ENCODE results near the gene GNL2.
"Not testable (repeated sequence)": the region's sequence is repeated elsewhere in the genome, so short reads cannot be mapped to it uniquely, and the experiment has no call there.

GNL2 gene

DNA sequence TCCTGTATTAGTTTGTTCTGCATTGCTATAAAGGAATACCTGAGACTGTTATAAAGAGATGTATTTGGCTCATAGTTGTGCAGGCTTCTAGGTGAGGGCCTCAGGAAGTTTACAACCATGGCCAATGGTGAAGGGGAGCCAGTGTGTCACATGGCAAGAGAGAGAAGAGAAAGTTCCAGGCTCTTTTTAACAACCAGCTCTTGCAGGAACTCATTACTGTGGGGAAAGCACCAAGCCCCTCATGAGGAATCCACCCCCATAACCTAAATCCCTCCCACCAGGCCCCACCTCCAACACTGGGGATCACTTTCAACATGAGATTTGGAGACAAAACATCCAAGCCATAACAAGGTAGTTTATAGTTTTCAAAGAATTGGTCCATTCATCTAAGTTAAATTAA is 76.1 kb downstream of the GNL2 start:
- intact Hi-C loops (cut with DNase I; ENCODE audit: low total_unique reads), result loop anchor here (10.0 kb wide), 1 partner anchor 75 kb away; the partner anchor contains the start of gene GNL2
- Histone ChIP-seq H3K27me3 (no peaks in the 10 kb centered on the region), H3K9me3 (no peaks in the 10 kb centered on the region), H3K4me1 (peaks cover 0 to 6% (median 5%) of the 10 kb centered on the region in 4 donors), H3K27ac (no peak overlapping the region), H3K36me3 (no peaks in the 10 kb centered on the region), H3K4me3 (no peak overlapping the region)
- TF ChIP-seq, protein P1, sequence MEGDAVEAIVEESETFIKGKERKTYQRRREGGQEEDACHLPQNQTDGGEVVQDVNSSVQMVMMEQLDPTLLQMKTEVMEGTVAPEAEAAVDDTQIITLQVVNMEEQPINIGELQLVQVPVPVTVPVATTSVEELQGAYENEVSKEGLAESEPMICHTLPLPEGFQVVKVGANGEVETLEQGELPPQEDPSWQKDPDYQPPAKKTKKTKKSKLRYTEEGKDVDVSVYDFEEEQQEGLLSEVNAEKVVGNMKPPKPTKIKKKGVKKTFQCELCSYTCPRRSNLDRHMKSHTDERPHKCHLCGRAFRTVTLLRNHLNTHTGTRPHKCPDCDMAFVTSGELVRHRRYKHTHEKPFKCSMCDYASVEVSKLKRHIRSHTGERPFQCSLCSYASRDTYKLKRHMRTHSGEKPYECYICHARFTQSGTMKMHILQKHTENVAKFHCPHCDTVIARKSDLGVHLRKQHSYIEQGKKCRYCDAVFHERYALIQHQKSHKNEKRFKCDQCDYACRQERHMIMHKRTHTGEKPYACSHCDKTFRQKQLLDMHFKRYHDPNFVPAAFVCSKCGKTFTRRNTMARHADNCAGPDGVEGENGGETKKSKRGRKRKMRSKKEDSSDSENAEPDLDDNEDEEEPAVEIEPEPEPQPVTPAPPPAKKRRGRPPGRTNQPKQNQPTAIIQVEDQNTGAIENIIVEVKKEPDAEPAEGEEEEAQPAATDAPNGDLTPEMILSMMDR (IDR thresholded peaks at IDR 0.05), result no peak
- DNase-seq, result no peak

DNA sequence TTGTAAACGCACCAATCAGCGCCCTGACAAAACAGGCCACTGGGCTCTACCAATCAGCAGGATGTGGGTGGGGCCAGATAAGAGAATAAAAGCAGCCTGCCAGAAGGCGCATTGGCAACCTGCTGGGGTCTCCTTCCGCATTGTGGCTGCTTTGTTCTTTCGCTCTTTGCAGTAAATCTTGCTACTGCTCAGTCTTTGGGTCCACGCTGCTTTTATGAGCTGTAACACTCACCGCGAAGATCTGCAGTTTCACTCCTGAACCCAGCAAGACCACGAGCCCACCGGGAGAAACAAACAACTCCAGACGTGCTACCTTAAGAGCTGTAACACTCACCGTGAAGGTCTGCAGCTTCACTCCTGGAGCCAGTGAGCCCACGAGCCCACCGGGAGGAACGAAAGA is 76.8 kb downstream of the GNL2 start:
- not testable (repeated sequence) for H3K36me3 ChIP-seq, H3K27me3 ChIP-seq, H3K9me3 ChIP-seq, H3K4me3 ChIP-seq, H3K27ac ChIP-seq, H3K4me1 ChIP-seq, DNase-seq
- intact Hi-C loops (cut with DNase I; ENCODE audit: low total_unique reads), result loop anchor here (10.0 kb wide), 1 partner anchor 76 kb away; the partner anchor contains the start of gene GNL2

DNA sequence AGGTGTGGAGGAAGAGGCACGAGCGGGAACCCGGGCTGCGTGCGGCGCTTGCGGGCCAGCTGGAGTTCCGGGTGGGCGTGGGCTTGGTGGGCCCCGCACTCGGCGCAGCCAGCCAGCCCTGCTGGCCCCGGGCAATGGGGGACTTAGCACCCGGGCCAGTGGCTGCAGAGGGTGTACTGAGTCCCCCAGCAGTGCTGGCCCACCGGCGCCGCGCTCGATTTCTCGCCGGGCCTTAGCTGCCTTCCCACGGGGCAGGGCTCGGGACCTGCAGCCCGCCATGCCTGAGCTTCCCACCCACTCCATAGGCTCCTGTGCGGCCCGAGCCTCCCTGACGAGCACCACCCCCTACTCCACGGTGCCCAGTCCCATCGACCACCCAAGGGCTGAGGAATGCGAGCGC is 77.5 kb downstream of the GNL2 start:
- H3K27me3 ChIP-seq, H3K4me3 ChIP-seq, H3K9me3 ChIP-seq, H3K36me3 ChIP-seq, H3K27ac ChIP-seq, DNase-seq: not testable (repeated sequence)
- intact Hi-C loops (cut with DNase I; ENCODE audit: low total_unique reads), result loop anchor here (10.0 kb wide), 1 partner anchor 77 kb away; the partner anchor contains the start of gene GNL2
- peaks cover 0 to 14% (median 11%) of the 10 kb centered on the region in 4 donors for H3K4me1 ChIP-seq

DNA sequence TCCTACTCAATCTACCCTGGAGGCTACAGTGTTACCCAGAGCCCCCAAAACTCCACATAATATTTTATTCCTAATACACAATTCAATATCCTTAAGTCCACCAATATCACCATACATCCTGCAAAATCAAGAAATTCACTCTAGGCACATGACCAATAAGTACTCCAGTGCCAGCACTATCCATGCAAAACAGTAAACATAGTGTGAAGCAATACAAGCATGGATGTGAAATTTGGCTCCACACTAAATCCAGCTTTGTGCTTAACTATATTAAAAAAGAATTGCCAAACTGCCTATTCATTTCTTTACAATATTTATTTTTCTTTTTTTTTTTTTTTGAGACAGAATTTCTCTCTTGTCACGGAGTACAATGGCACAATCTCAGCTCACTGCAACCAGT is 78.2 kb downstream of the GNL2 start:
- TF ChIP-seq, protein P1 (IDR thresholded peaks at IDR 0.05), result no peak
- intact Hi-C loops (cut with DNase I; ENCODE audit: low total_unique reads), result loop anchor here (10.0 kb wide), 1 partner anchor 77 kb away; the partner anchor contains the start of gene GNL2

More for the DNA sequence above, 78.2 kb downstream of the GNL2 start:
- peaks cover 0 to 3% (median 0%) of the 10 kb centered on the region in 3 donors for H3K36me3 ChIP-seq
- no peaks in the 10 kb centered on the region for H3K9me3 ChIP-seq
- H3K27ac ChIP-seq, result no peak overlapping the region
- H3K4me3 ChIP-seq, result no peak overlapping the region
- no peak for DNase-seq
- H3K27me3 ChIP-seq, result no peaks in the 10 kb centered on the region
- peaks cover 0 to 21% (median 17%) of the 10 kb centered on the region in 4 donors for H3K4me1 ChIP-seq

All from tibial artery (tissue), 4 donors.